Nephron progenitor cell (in vitro differentiated cells): ENCODE data around the gene DCST1.

Experiments used
- DNase-seq: peaks from one replicate; pipeline ENCODE4 v3.0.0; 2021
- H3K27ac Mint-ChIP-seq: 2 replicates; pipeline ENCODE4 v1.8.0; 2021; ENCODE audit warnings: mild to moderate bottlenecking, moderate library complexity, mixed read lengths
- H3K27me3 Mint-ChIP-seq: 2 replicates; pipeline ENCODE4 v1.8.0; 2021; ENCODE audit warnings: mild to moderate bottlenecking, low read depth, mixed read lengths; ENCODE audit not compliant: poor library complexity
- H3K36me3 Mint-ChIP-seq: 2 replicates; pipeline ENCODE4 v1.8.0; 2021; ENCODE audit warnings: low read depth, mixed read lengths
- H3K4me1 Mint-ChIP-seq: 2 replicates; pipeline ENCODE4 v1.8.0; 2021; ENCODE audit warnings: mixed read lengths
- H3K4me3 Mint-ChIP-seq: 2 replicates; pipeline ENCODE4 v1.8.0; 2021; ENCODE audit warnings: mild to moderate bottlenecking, moderate library complexity, mixed read lengths
- H3K9me3 Mint-ChIP-seq: 2 replicates; pipeline ENCODE4 v1.8.0; 2021; ENCODE audit warnings: mild to moderate bottlenecking, moderate library complexity, mixed read lengths
- TF ChIP-seq, protein P1 (sequence below): fragments of 200-600 bp; sonication (generic); IDR thresholded peaks from 2 replicates; pipeline ENCODE4 v1.5.0; 2021; ENCODE audit warnings: antibody characterized with exemption

The DCST1 gene

GRCh38 chr1:155032886-155033285, 738 bp upstream of the DCST1 start:
- Mint-ChIP-seq H3K36me3 (no peaks in the 10 kb centered on the region), H3K27ac (no peak overlapping the region), H3K4me3 (no peak overlapping the region), H3K4me1 (peaks cover 14% of the 10 kb centered on the region), H3K27me3 (peaks cover 11% of the 10 kb centered on the region), H3K9me3 (no peaks in the 10 kb centered on the region)
- TF ChIP-seq, protein P1, sequence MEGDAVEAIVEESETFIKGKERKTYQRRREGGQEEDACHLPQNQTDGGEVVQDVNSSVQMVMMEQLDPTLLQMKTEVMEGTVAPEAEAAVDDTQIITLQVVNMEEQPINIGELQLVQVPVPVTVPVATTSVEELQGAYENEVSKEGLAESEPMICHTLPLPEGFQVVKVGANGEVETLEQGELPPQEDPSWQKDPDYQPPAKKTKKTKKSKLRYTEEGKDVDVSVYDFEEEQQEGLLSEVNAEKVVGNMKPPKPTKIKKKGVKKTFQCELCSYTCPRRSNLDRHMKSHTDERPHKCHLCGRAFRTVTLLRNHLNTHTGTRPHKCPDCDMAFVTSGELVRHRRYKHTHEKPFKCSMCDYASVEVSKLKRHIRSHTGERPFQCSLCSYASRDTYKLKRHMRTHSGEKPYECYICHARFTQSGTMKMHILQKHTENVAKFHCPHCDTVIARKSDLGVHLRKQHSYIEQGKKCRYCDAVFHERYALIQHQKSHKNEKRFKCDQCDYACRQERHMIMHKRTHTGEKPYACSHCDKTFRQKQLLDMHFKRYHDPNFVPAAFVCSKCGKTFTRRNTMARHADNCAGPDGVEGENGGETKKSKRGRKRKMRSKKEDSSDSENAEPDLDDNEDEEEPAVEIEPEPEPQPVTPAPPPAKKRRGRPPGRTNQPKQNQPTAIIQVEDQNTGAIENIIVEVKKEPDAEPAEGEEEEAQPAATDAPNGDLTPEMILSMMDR, result no peak
- DNase-seq, result no peak

GRCh38 chr1:155034318-155035208, 939 bp downstream of the DCST1 start:
- DNase-seq, result no peak
- no peaks in the 10 kb centered on the region for H3K36me3 Mint-ChIP-seq
- H3K4me3 Mint-ChIP-seq, result no peak overlapping the region
- H3K27ac Mint-ChIP-seq, result no peak overlapping the region
- no peaks in the 10 kb centered on the region for H3K9me3 Mint-ChIP-seq
- TF ChIP-seq, protein P1, result no peak
- H3K27me3 Mint-ChIP-seq, result peaks cover 10% of the 10 kb centered on the region
- peaks cover 15% of the 10 kb centered on the region for H3K4me1 Mint-ChIP-seq

- peaks cover 13% of the 10 kb centered on the region for H3K27me3 Mint-ChIP-seq
- DNase-seq, result no peak
- no peak overlapping the region for H3K4me3 Mint-ChIP-seq
- peaks cover 12% of the 10 kb centered on the region for H3K4me1 Mint-ChIP-seq
- H3K36me3 Mint-ChIP-seq, result no peaks in the 10 kb centered on the region
- no peaks in the 10 kb centered on the region for H3K9me3 Mint-ChIP-seq
- TF ChIP-seq, protein P1, result no peak
- no peak overlapping the region for H3K27ac Mint-ChIP-seq
Measured at GRCh38 chr1:155035936-155036335, 2.3 kb downstream of the DCST1 start.

- H3K27me3 Mint-ChIP-seq, result peaks cover 14% of the 10 kb centered on the region
- no peak overlapping the region for H3K4me3 Mint-ChIP-seq
- TF ChIP-seq, protein P1, result no peak
- no peak overlapping the region for H3K27ac Mint-ChIP-seq
- H3K36me3 Mint-ChIP-seq, result no peaks in the 10 kb centered on the region
- peaks cover 12% of the 10 kb centered on the region for H3K4me1 Mint-ChIP-seq
- no peak for DNase-seq
- no peaks in the 10 kb centered on the region for H3K9me3 Mint-ChIP-seq
Measured at GRCh38 chr1:155037043-155037442, 3.4 kb downstream of the DCST1 start.

- no peak overlapping the region for H3K27ac Mint-ChIP-seq
- H3K4me1 Mint-ChIP-seq, result peaks cover 12% of the 10 kb centered on the region
- no peak for DNase-seq
- TF ChIP-seq, protein P1, result no peak
- no peaks in the 10 kb centered on the region for H3K36me3 Mint-ChIP-seq
- peaks cover 15% of the 10 kb centered on the region for H3K27me3 Mint-ChIP-seq
- H3K4me3 Mint-ChIP-seq, result no peak overlapping the region
- H3K9me3 Mint-ChIP-seq, result no peaks in the 10 kb centered on the region
Measured at GRCh38 chr1:155037851-155038441, 4.3 kb downstream of the DCST1 start.
